ENCODE data around the gene FARP1.

GRCh38 chr13:98219685-98220084, 76.8 kb downstream of the FARP1 start:
- TF ChIP-seq CTCF (IDR thresholded peaks at IDR 0.05) (no peak), POLR2A (IDR thresholded peaks at IDR 0.05) (no peak)
